ENCODE measurements around the gene CDSN.
A peak's percentile ranks its signal among the peaks of the same experiment; 100 is the strongest.

Gene CDSN

GRCh38 chr6:31135710-31136109 is 15.5 kb upstream of the CDSN start:
- TF ChIP-seq CTCF (IDR thresholded peaks at IDR 0.05), result no peak

GRCh38 chr6:31132806-31133205 is 12.6 kb upstream of the CDSN start:
- TF ChIP-seq CTCF (IDR thresholded peaks at IDR 0.05), result no peak

- TF ChIP-seq CTCF (IDR thresholded peaks at IDR 0.05), result no peak
Measured at GRCh38 chr6:31131595-31131994, 11.3 kb upstream of the CDSN start.

- TF ChIP-seq CTCF (IDR thresholded peaks at IDR 0.05), result no peak
Measured at GRCh38 chr6:31130751-31131150, 10.5 kb upstream of the CDSN start.

- no peak for TF ChIP-seq CTCF (IDR thresholded peaks at IDR 0.05)
Measured at GRCh38 chr6:31129130-31129529, 8.9 kb upstream of the CDSN start.

- peak; percentile 79 for TF ChIP-seq CTCF (IDR thresholded peaks at IDR 0.05)
Measured at GRCh38 chr6:31128093-31128676, 7.9 kb upstream of the CDSN start.

DNA sequence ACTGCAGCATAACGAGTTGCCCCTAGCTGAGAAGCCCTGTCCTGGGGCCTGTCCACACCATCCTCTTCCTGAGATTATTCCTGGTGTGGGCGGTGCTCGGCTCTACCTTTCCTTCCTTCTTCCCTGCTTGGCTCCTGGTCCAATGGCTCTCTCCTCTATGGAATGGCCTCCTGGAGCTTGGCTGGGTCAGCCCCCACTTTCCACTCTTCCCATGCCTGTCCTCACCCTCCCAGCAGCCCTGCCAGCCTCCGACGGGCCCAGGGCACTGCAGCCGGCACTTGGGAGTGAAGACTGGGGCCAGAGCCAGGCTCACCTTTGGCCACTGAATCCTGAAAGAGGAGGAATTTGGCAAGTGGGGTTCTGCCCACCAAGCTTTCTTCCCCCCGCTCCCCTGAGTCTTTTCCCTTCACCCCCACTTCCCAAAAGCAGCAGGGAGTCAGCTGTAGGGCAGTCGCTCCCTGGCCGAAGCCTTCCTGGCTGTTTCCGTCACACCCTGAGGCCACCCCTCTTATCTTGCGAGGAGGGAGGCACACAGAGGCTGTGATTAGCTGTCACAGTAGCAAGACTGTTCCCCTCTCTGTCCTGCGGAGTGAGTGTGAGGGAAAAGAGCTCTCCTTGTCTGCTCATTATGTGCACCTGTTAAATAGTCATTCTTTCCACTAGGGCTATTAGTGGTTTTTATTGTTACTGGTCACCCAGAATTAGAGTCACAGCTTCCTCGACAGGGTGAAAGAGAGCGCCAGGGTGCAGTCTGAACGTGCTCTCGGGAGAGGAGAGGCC is 6.3 kb upstream of the CDSN start:
- TF ChIP-seq CTCF (IDR thresholded peaks at IDR 0.05), result no peak
